ENCODE data around the gene CMTR2.

Gene CMTR2

DNA sequence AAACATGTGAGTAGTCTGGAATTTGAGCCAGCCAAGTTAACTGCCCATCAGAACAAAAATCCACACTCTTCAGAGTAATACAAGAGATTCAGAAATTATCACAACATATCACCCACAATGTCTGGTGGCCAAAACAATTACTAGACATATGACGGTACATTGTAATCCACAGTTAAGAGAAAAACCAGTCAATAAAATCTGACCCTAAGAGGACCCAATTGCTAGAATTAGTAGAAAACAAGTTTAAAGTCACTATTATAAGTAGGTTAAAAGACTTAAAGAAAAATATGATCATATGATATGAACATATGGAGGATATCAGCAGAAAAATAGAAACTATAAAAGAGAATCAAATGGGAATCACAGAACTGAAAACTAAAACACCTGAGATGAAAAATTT is 15.8 kb downstream of the CMTR2 start:
- no peak for DNase-seq (ENCODE audit: low read depth in 2 of 2)

DNA sequence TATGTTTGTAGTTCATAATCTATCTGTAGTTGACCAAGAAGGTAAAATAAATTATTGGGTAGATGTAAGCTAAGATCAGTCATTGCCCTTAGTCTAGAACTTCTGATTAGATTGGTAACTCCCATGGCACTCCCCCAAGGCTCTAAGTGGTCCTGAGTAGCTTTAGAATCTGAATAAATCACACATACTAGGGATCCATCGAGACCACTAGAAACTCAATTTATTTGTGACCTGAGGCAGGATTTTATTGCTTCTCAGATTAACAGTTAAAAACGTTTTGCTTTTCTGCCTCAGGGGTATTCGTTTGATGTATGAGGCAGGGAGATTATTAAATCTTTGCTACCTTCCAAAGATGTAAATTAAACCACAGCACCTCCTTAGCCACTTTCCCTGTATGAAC is 24.9 kb downstream of the CMTR2 start:
- no peak for DNase-seq (ENCODE audit: low read depth in 2 of 2)

- DNase-seq (ENCODE audit: low read depth in 2 of 2): no peak
Measured at GRCh38 chr16:71263582-71263981, 25.6 kb downstream of the CMTR2 start.

DNA sequence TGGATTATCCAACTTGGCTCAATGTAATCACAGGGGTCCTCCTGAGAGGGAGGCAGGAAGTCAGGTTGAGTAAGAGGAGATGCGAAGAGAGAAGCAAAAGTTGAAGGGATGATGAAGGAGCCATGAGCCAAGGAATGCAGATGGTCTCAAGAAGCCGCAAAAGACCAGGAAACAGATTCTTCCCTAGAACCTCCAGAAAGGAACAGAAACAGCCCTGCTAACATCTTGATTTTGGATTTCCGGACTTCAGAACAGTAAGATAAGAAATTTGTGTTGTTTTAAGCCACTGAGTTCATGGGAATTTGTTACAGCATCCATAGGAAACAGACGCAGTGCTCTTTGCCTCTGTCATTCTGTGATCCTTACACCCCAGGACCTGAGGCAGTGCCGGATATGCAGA is 26.8 kb downstream of the CMTR2 start:
- DNase-seq (ENCODE audit: low read depth in 2 of 2): no peak

DNA sequence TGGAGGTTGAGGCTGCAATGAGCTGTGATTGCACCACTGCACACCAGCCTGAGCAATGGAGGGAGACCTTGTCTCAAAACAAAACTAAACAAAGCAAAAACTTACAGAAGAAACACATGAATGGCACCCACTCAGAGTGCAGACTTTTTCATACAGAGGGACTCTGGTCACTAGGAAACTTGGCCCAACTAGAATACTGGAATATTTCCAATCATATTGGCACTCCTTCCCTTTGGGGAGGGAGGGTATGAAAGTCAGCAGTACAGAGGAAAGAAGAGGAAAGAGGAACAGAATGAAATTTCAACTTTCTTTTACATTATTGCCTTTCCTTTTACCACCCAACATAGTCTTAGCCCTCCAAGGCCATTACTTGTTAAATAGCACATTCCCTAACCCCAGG is 28.2 kb downstream of the CMTR2 start:
- DNase-seq (ENCODE audit: low read depth in 2 of 2): no peak

- no peak for DNase-seq (ENCODE audit: low read depth in 2 of 2)
Measured at GRCh38 chr16:71259086-71259485, 30.1 kb downstream of the CMTR2 start.

DNA sequence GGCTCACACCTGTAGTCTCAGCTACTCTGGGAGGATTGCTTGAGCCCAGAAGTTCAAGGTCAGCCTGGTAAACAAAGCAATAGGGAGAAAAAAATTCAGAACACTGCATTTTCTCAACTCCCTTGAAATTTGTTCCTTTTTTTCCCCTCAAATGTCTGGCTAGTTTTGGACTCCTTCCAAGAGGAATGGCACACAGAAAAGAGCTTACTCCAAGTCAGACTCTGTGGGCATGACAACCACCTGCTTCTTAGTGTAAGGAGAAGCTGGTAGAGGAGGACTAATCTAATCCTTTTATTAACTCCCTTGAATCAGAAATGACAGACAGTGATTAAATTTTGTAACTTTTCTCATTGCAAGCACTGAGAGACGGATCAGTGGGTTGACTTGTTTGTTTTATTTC is 30.8 kb downstream of the CMTR2 start:
- DNase-seq (ENCODE audit: low read depth in 2 of 2): no peak

GRCh38 chr16:71257768-71258167 is 31.4 kb downstream of the CMTR2 start:
- no peak for DNase-seq (ENCODE audit: low read depth in 2 of 2)

GRCh38 chr16:71255721-71256120 is 33.5 kb downstream of the CMTR2 start:
- no peak for DNase-seq (ENCODE audit: low read depth in 2 of 2)

DNA sequence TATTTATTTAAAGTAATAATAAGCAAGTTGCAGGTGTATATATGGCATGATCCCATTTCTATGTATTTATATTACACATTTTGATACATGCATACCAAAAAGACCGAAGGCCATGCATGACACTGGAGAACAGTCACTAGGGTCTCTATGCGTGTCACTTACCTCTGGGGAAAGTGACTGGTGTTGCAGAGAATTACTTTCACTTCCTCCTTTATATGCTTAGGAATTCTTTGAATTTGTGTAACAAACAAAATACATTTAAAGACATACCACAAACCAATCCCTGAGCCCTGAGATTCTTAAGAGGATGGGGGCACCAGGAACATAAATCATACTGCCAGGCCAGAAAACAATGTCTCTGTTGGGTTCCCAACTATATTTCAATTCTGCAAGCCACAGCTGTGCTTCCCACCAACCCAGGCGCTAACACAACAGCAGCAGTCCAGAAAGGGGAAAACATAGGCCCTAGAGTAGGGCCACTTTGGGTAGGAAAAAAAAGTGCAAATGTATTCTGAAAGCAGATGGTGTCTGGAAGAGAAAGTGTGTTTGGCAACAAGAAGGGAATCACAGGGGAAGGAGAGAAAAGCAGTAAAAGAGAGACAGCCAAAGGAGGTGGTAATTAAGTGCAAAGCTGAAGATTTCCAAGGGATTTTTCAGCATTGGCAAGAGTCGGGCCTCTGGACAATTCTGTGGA is 34.2 kb downstream of the CMTR2 start:
- no peak for DNase-seq (ENCODE audit: low read depth in 2 of 2)

- no peak for DNase-seq (ENCODE audit: low read depth in 2 of 2)
Measured at GRCh38 chr16:71250461-71251235, 38.6 kb downstream of the CMTR2 start.

DNA sequence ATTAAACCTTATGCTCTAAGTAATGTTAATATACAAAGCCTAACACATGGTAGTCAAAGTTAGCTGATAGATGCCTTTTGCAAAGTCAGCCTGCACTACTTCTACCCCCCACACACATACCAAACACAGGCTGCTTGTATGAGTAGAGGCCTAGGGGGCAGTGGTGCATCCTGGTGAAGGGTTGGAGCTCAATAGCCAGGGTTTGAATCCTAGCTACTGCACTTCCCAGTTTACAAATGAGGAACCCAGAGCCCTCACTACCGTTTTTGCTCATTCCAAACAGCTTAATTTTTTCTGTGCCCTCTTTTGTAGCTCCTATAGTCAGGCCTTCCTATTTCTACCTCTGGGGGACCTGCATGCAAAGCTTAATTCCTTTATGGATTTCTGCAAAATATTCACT is 39.8 kb downstream of the CMTR2 start:
- DNase-seq (ENCODE audit: low read depth in 2 of 2): no peak

DNA sequence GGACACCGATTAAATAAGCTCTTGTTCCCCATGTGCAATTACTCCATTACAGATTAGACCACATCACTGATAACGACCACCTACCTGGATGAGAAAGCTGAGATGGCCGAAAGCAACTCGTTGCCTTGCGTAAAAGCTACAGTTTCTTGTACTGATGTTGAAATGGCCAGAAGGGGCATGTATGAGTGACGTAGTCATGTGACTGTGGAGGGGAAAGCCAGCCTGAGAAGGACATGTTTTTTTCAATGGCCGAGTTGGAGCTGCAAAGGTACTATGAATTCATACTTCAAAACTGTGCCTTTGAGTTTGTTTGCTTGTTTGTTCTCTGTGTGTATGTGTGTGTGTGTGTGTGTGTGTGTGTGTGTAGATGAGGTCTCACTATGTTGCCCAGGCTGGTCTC is 41.7 kb downstream of the CMTR2 start:
- no peak for DNase-seq (ENCODE audit: low read depth in 2 of 2)

GRCh38 chr16:71246309-71246708 is 42.9 kb downstream of the CMTR2 start:
- no peak for DNase-seq (ENCODE audit: low read depth in 2 of 2)

DNA sequence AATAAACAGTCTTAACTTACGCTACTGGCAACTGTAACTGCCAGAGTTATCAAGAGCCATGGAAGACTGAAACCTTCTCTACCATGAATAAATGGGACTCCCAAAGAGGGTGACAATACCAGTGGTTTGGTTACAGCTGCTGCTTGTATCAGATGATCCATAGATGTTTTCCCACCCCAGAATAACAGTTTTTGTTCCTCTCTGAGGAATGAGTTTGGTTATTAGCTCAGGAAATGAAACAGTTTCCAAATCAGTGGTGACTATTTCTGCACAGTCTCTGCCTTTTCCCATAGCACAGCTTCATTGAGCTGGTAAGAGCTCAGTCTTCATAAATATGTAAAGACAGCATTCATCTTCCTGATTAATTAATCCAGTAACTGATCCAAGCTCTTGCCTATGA is 44.7 kb downstream of the CMTR2 start:
- no peak for DNase-seq (ENCODE audit: low read depth in 2 of 2)

- DNase-seq (ENCODE audit: low read depth in 2 of 2): no peak
Measured at GRCh38 chr16:71242601-71243000, 46.6 kb downstream of the CMTR2 start.

DNA sequence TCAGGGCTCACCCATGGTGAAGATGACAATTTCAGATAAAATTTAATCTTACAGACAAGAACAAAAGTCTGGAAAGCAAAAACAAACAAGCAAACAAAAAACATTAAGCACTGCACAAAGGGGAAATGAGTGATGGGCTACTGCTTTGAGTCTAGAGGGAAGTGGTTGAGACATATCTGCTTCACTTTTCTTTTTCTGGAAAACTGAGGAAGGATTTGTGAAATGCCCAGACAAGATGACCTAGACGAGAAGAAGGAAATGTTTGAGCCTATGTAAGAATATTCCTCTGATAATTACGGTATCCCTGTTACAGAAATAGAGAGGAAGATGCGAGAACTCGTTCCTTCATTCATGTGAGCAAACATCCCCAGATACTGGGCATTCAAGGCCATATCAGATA is 47.2 kb downstream of the CMTR2 start:
- no peak for DNase-seq (ENCODE audit: low read depth in 2 of 2)
